HFFc6 (cell line): ENCODE data around the gene CSTA. TPM values are rescaled to one million over a fixed set of nuclear protein-coding genes. Genes with fewer than 3 reads are reported as not detected.

Experiments
- DNase-seq: peaks from one replicate; pipeline ENCODE4 v3.0.0-alpha.2; 2018
- H3K27ac Mint-ChIP-seq: 2 replicates; pipeline ENCODE4 v1.8.0; 2020; ENCODE audit warnings: mild to moderate bottlenecking, mixed read lengths
- H3K27me3 Mint-ChIP-seq: 2 replicates; pipeline ENCODE4 v1.8.0; 2021; ENCODE audit warnings: mild to moderate bottlenecking, moderate library complexity, mixed read lengths; ENCODE audit not compliant: insufficient read depth
- H3K36me3 Mint-ChIP-seq: 2 replicates; pipeline ENCODE4 v1.8.0; 2021; ENCODE audit warnings: low read depth, mixed read lengths
- H3K4me1 Mint-ChIP-seq: 2 replicates; pipeline ENCODE4 v1.8.0; 2020; ENCODE audit warnings: low read depth, mixed read lengths
- H3K4me3 Mint-ChIP-seq: 2 replicates; pipeline ENCODE4 v1.8.0; 2020; ENCODE audit warnings: mild to moderate bottlenecking, moderate library complexity, mixed read lengths
- H3K9me3 Mint-ChIP-seq: 2 replicates; pipeline ENCODE4 v1.8.0; 2020; ENCODE audit warnings: mild to moderate bottlenecking, mixed read lengths
- total RNA-seq, 6 experiments: library from RNA; stranded (reverse); fragmentation: NEBNext Ultra II Directional; extraction: Animal tissue kit (Norgen Biotek cat#: 25700); gene quantifications; 2 replicates in 1 of 6; 3 replicates in 5 of 6; pipeline ENCODE4 v1.2.3, GENCODE V29; 2021
- TF ChIP-seq, protein P1 (sequence below): fragments of 200-600 bp; sonication (generic); IDR thresholded peaks from 2 replicates; pipeline ENCODE4 v1.5.0; 2021; ENCODE audit warnings: antibody characterized with exemption, mild to moderate bottlenecking

The CSTA gene
- total RNA-seq, 6 experiments from 2014 or later: 0.29 to 0.88 (median 0.49) TPM

DNA sequence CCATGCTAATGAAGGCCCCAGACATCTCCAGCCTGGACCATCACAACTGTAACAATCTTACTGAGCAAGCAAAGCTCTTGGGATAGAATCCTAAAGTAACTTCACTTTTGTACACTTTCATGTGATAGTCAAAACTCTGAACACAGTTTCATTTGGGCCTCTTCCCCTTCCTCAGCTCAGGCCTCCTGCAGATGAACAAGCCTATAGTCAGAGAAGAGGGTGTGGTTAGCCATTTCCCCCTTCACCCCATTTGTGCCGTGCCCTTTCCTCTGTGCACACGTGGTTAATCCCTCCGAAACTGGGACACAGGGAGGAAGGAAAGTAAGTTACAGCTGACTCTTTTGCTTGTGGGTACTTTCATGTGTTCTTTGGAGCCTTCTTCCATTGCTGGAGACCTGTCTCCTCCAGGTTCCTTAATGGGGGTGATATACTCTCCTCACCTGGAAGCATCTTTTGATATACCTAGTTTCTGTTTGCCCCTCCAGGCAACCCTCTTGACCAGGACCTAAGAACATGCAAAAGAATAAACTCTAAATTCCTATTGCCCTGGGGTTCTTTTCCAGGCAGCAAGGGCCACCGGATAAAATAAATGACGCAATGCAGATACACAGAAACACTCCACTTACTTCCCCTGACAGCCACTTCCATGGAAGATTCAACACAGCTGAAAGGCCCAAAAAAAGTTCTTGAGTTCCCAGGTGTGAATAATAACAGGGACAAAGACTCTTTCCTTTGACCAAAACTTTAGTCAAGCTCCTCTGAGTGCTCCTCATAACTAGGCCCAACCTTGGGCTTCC, 29.6 kb upstream of the CSTA start:
- DNase-seq: no peak
- Mint-ChIP-seq H3K27me3 (peaks cover 9% of the 10 kb centered on the region), H3K4me3 (no peak overlapping the region), H3K27ac (no peak overlapping the region), H3K9me3 (peaks cover 3% of the 10 kb centered on the region), H3K36me3 (no peaks in the 10 kb centered on the region), H3K4me1 (no peaks in the 10 kb centered on the region)
- TF ChIP-seq, protein P1, sequence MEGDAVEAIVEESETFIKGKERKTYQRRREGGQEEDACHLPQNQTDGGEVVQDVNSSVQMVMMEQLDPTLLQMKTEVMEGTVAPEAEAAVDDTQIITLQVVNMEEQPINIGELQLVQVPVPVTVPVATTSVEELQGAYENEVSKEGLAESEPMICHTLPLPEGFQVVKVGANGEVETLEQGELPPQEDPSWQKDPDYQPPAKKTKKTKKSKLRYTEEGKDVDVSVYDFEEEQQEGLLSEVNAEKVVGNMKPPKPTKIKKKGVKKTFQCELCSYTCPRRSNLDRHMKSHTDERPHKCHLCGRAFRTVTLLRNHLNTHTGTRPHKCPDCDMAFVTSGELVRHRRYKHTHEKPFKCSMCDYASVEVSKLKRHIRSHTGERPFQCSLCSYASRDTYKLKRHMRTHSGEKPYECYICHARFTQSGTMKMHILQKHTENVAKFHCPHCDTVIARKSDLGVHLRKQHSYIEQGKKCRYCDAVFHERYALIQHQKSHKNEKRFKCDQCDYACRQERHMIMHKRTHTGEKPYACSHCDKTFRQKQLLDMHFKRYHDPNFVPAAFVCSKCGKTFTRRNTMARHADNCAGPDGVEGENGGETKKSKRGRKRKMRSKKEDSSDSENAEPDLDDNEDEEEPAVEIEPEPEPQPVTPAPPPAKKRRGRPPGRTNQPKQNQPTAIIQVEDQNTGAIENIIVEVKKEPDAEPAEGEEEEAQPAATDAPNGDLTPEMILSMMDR: no peak

DNA sequence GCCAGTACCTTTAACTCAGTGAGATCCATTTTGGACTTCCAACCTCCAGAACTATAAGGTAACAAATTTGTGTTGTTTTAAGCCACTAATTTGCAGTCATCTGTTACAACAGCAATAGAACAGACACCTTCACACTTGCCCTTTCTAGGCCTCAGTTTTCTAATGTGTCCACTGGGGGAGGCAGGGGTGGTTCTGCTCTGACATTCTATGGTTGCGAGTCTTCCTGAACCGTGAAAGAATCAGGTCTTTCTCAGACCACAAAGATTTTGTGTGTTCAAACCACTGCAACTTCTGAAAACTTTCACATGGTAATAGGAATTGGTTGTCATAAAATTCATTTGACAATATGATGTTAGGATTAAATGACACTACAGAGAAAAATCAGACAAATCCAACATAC, 26.8 kb upstream of the CSTA start:
- TF ChIP-seq, protein P1: no peak
- DNase-seq: no peak
- Mint-ChIP-seq H3K36me3 (no peaks in the 10 kb centered on the region), H3K9me3 (peaks cover 4% of the 10 kb centered on the region), H3K27me3 (peaks cover 6% of the 10 kb centered on the region), H3K4me3 (no peak overlapping the region), H3K4me1 (no peaks in the 10 kb centered on the region), H3K27ac (no peak overlapping the region)

DNA sequence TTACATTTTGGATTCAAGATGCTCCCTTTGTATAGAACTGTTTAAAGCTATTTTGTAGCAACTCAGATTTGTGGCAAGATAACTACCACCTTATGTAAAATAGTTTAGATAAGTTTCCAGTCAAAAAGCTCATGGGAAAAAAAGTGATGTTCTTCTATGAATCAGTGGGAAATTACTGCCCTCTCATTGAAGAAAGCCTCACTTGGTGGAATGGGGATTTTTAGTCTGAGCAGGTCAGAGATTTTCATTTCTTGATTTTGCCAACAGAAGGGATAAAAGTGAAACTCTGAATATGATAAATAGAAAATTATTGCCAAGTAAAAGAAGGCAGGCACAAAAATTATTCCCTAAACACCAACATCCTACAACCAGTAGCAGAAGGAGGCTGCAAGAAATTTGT, 25.8 kb upstream of the CSTA start:
- H3K9me3 Mint-ChIP-seq: peaks cover 4% of the 10 kb centered on the region
- peaks cover 3% of the 10 kb centered on the region; the same call in 1 of the 2 replicates for H3K27me3 Mint-ChIP-seq
- no peaks in the 10 kb centered on the region for H3K36me3 Mint-ChIP-seq
- TF ChIP-seq, protein P1: no peak
- no peak overlapping the region for H3K4me3 Mint-ChIP-seq
- H3K4me1 Mint-ChIP-seq: no peaks in the 10 kb centered on the region
- H3K27ac Mint-ChIP-seq: no peak overlapping the region
- DNase-seq: no peak

DNA sequence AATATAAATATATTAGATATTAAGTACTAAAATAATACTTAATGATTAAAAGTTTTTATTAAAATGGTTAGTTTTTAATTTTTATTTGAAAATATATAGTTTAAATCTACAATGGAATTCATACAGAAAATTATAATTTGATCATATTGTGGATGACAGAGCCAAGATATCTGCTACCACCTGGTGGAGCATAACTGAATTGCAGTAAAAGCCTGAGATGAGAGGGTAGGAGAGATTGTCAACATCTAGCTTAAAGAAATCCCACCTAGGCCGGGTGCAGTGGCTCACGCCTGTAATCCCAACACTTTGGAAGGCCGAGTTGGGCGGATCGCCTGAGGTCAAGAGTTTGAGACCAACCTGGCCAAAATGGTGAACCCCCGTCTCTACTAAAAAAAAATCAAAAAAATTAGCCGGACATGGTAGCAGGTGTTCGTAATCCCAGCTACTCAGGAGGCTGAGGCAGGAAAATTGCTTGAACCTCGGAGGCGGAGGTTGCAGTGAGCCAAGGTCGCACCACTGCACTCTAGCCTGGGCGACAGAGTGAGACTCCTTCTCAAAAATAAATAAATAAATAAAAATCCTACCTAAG, 25.1 kb upstream of the CSTA start:
- no peak for DNase-seq
- Mint-ChIP-seq H3K4me1 (no peaks in the 10 kb centered on the region), H3K36me3 (no peaks in the 10 kb centered on the region), H3K27ac (no peak overlapping the region), H3K4me3 (no peak overlapping the region), H3K9me3 (peaks cover 4% of the 10 kb centered on the region), H3K27me3 (peaks cover 4% of the 10 kb centered on the region; the same call in 1 of the 2 replicates)
- TF ChIP-seq, protein P1: peak; percentile 85

DNA sequence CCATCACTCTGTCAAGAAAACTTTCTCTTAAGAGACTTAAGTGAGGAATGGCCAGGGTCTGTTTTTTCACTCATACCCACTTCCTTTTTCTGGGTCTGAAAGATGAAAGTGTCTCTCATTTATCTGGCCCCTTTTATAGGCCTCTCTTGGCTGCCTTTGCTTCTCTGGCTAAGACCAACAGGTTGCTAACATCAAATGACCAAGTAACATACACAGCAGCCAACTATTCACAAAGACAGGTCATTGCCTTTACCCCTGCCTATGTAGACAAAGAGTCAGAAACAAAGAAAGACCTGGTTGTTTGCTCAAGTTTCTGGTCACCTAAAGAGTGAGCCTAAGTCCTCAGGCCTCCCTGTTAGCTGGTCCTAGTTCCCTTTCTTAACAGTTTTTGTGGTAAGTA, 24.0 kb upstream of the CSTA start:
- peaks cover 5% of the 10 kb centered on the region; the same call in 1 of the 2 replicates for H3K27me3 Mint-ChIP-seq
- H3K27ac Mint-ChIP-seq: no peak overlapping the region
- TF ChIP-seq, protein P1: no peak
- no peak overlapping the region for H3K4me3 Mint-ChIP-seq
- no peak for DNase-seq
- H3K9me3 Mint-ChIP-seq: peaks cover 4% of the 10 kb centered on the region
- no peaks in the 10 kb centered on the region for H3K36me3 Mint-ChIP-seq
- no peaks in the 10 kb centered on the region for H3K4me1 Mint-ChIP-seq
